ENCODE data around the gene BMPR1B.

DNA sequence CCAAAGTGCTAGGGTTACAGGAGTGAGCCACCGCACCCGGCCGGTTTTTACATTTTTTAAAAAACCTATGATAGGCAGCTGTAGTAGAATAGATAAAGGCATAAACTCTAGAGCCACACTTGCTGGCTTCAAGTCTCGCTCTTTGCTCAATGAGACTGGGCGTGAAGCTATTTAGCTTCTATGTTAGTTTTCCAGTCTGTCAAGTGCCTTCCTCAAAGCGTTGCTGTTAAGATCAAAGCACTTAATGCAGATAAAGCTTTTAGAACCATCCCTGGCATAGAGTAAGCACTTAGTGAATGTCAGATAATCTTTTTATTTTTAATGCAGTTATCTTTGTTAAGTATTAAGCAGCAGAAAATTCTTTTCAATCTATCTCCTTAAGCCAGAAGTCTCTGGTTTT is 42.0 kb upstream of the BMPR1B start:
- TF ChIP-seq, protein P1, sequence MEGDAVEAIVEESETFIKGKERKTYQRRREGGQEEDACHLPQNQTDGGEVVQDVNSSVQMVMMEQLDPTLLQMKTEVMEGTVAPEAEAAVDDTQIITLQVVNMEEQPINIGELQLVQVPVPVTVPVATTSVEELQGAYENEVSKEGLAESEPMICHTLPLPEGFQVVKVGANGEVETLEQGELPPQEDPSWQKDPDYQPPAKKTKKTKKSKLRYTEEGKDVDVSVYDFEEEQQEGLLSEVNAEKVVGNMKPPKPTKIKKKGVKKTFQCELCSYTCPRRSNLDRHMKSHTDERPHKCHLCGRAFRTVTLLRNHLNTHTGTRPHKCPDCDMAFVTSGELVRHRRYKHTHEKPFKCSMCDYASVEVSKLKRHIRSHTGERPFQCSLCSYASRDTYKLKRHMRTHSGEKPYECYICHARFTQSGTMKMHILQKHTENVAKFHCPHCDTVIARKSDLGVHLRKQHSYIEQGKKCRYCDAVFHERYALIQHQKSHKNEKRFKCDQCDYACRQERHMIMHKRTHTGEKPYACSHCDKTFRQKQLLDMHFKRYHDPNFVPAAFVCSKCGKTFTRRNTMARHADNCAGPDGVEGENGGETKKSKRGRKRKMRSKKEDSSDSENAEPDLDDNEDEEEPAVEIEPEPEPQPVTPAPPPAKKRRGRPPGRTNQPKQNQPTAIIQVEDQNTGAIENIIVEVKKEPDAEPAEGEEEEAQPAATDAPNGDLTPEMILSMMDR (IDR thresholded peaks at IDR 0.05) = no peak
- TF ChIP-seq ZFX (IDR thresholded peaks at IDR 0.05; ENCODE audit: borderline replicate concordance) = no peak
